Lung (tissue), 12 donors: ENCODE data around the gene PLA2G2C. TPM values are rescaled to one million over a fixed set of nuclear protein-coding genes. Genes with fewer than 3 reads are reported as not detected.
A peak's percentile ranks its signal among the peaks of the same experiment; 100 is the strongest.

Experiments
- ATAC-seq: fragments of 200-7000 bp; cut with Tn5 transposase; one replicate; pipeline ENCODE4 v1.9.1; 2020; ENCODE audit warnings: moderate number of reproducible peaks; ENCODE audit not compliant: insufficient read depth, low FRiP score
- DNase-seq, 3 donors: peaks; one replicate each; pipeline ENCODE4 v3.0.0-alpha.2; 2013 to 2017
- H3K27ac ChIP-seq, 2 donors: one replicate each; pipeline ENCODE4 v1.5.1; 2013; ENCODE audit warnings: mild to moderate bottlenecking in 2 of 2, moderate library complexity in 2 of 2, control low read depth in 1 of 2, inconsistent platforms in 1 of 2, low read depth in 1 of 2, low read length in 1 of 2
- H3K27me3 ChIP-seq, 3 donors: one replicate each; pipeline ENCODE4 v1.5.1; 2013; ENCODE audit warnings: low read length in 2 of 3; ENCODE audit not compliant: control insufficient read depth in 3 of 3, insufficient read depth in 3 of 3
- H3K36me3 ChIP-seq, 4 donors: one replicate each; pipeline ENCODE4 v1.5.1; 2013; ENCODE audit warnings: low read length in 4 of 4, mild to moderate bottlenecking in 1 of 4, moderate library complexity in 1 of 4; ENCODE audit not compliant: control insufficient read depth in 4 of 4, insufficient read depth in 4 of 4
- H3K4me1 ChIP-seq, 5 donors: one replicate each; pipeline ENCODE4 v1.5.1; 2013; ENCODE audit warnings: low read length in 5 of 5, mild to moderate bottlenecking in 2 of 5, moderate library complexity in 1 of 5; ENCODE audit not compliant: control insufficient read depth in 5 of 5, insufficient read depth in 5 of 5
- H3K4me3 ChIP-seq: one replicate; pipeline ENCODE4 v1.5.1; 2013; ENCODE audit warnings: mild to moderate bottlenecking, control low read depth, moderate library complexity
- H3K9ac ChIP-seq, 2 donors: one replicate each; pipeline ENCODE4 v1.5.1; 2013; ENCODE audit warnings: low read length in 2 of 2, control low read depth in 1 of 2; ENCODE audit not compliant: insufficient read depth in 1 of 2
- H3K9me3 ChIP-seq, 4 donors: one replicate each; pipeline ENCODE4 v1.5.1; 2013; ENCODE audit warnings: low read length in 3 of 4, mild to moderate bottlenecking in 1 of 4, moderate library complexity in 1 of 4; ENCODE audit not compliant: control insufficient read depth in 4 of 4, insufficient read depth in 3 of 4
- WGBS, 2 donors: extraction: QIAGEN DNeasy Blood & Tissue Kit; methylation state at CpG; one replicate each; pipeline ENCODE4 v1.1.7; 2013; 5-methylcytosine and 5-hydroxymethylcytosine counted together
- polyA plus RNA-seq, 2 donors: library from polyadenylated mRNA; stranded (reverse); fragments of 200-250 nt; gene quantifications; one replicate each; pipeline ENCODE4 v1.2.1, GENCODE V29; 2013
- total RNA-seq, 2 donors: library from RNA; depleted of rRNA in 1 of 2; stranded (reverse); fragments of >200 nt in 1 of 2; gene quantifications; one replicate each; pipeline ENCODE4 v1.2.1, GENCODE V29; 2014 to 2021
- TF ChIP-seq, protein P1 (sequence below): IDR thresholded peaks from 2 replicates; pipeline ENCODE4 v1.5.1; 2012; ENCODE audit warnings: mild to moderate bottlenecking; ENCODE audit errors: control extremely low read depth, extremely low read depth
- donor health status: control.
- donor health status: control.
- donor health status: Bipolar disorder and iron deficiency.
- donor health status: healthy.
- donor health status: DM: yes; HTN: yes; CAD: no.

Gene PLA2G2C
- total and polyA plus RNA-seq, 4 donors: 0.09 TPM; not detected in 3

DNA sequence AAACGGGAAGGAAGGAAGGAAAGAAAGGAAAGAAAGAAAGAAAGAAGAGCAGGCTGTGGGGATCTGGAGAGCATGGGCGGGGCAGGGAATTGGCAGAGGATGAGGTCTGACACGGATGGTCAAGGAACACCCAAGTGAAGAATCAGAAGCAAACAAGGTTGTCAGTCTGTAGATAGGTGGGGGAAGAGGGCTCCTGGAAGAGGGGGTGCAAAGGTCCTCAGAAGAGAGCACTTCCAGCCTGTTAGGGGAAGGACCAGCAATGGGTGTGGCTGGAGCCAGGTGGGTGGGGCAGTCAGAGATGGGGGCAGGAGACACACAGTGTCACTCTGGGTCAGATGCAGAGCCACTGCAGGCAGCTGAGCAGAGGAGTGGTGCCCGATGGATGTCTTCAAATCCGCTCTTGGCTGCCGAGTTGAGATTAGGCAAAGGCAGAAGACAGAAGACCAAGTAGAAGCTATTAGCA lies 11.0 kb upstream of the PLA2G2C start:
- TF ChIP-seq, protein P1, sequence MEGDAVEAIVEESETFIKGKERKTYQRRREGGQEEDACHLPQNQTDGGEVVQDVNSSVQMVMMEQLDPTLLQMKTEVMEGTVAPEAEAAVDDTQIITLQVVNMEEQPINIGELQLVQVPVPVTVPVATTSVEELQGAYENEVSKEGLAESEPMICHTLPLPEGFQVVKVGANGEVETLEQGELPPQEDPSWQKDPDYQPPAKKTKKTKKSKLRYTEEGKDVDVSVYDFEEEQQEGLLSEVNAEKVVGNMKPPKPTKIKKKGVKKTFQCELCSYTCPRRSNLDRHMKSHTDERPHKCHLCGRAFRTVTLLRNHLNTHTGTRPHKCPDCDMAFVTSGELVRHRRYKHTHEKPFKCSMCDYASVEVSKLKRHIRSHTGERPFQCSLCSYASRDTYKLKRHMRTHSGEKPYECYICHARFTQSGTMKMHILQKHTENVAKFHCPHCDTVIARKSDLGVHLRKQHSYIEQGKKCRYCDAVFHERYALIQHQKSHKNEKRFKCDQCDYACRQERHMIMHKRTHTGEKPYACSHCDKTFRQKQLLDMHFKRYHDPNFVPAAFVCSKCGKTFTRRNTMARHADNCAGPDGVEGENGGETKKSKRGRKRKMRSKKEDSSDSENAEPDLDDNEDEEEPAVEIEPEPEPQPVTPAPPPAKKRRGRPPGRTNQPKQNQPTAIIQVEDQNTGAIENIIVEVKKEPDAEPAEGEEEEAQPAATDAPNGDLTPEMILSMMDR: no peak
- 64 to 76% methylated on average over 5 to 6 of the region's 6 CpGs for WGBS, 2 donors
- no peak for DNase-seq

DNA sequence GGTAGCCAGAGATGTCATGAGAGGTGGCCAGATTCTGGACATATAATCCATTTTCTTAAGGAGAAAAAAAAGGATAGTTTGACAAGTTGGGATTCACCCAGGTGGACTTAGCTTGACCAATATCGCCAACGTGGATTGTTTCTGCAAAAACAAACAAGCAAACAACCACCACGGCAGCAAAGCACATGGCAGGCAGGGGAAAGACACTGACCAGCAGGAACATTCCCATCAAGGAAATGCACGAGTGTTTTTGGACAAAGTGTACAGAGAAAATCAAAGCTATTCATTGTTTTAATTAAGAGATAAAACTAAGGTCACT lies 9.1 kb upstream of the PLA2G2C start:
- Histone ChIP-seq H3K36me3 (no peaks in the 10 kb centered on the region), H3K27ac (no peak overlapping the region), H3K9me3 (no peaks in the 10 kb centered on the region), H3K4me1 (peaks cover 0 to 10% (median 0%) of the 10 kb centered on the region in 5 donors), H3K9ac (no peak overlapping the region), H3K27me3 (peaks cover 0 to 15% (median 0%) of the 10 kb centered on the region in 3 donors), H3K4me3 (no peak overlapping the region)
- WGBS, 2 donors: 66 to 81% methylated on average over 4 of the region's 4 CpGs
- TF ChIP-seq, protein P1: no peak
- ATAC-seq (no peak), DNase-seq (no peak)

More for the DNA sequence above, 11.0 kb upstream of the PLA2G2C start:
- H3K4me1 ChIP-seq: peaks cover 0 to 10% (median 0%) of the 10 kb centered on the region in 5 donors
- peaks cover 0 to 20% (median 0%) of the 10 kb centered on the region in 3 donors for H3K27me3 ChIP-seq
- no peak for ATAC-seq
- H3K9ac ChIP-seq: no peak overlapping the region
- no peaks in the 10 kb centered on the region for H3K36me3 ChIP-seq
- no peaks in the 10 kb centered on the region for H3K9me3 ChIP-seq
- H3K4me3 ChIP-seq: no peak overlapping the region
- H3K27ac ChIP-seq: no peak overlapping the region

DNA sequence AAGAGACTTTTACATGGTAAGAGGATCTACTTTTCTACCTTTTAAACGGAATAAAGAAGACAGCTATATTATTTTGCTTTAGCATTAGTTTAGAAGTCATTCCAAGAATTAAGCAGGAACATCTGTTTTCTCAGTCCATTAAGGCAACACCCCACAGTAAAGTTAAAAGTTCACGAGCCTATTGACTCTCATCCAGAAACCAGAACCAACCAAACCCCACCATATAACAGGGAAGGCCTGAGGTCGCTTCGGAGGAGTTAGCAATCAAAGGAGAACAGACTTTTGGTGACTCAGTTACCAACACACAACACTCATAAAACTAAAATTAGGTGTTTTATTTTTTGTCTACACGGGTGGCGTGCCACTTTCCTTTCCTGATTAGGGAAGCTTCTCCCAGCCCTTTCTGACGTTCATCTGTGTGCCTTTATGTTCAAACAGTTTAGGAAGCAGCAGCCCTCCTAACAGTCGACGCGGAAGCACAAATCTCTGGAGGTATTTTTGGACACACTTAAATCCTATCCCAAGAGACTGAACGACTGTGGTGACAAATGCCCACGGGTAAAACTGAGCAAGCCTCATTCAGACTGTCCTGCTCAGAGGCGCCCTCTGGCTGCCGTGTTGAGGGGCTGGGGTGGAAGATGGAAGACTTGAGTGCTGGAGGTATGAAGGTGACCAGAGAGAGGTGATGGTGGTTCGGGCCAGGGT lies 8.6 kb upstream of the PLA2G2C start:
- 33 to 44% methylated on average over 15 of the region's 15 CpGs for WGBS, 2 donors
- no peak overlapping the region for H3K9ac ChIP-seq
- no peak overlapping the region for H3K4me3 ChIP-seq
- ATAC-seq (no peak), DNase-seq (peak; percentile 66 to 69 (median 68))
- peaks cover 0 to 12% (median 0%) of the 10 kb centered on the region in 3 donors for H3K27me3 ChIP-seq
- no peaks in the 10 kb centered on the region for H3K9me3 ChIP-seq
- H3K4me1 ChIP-seq: peaks cover 0 to 10% (median 0%) of the 10 kb centered on the region in 5 donors
- TF ChIP-seq, protein P1: peak; percentile 82
- no peaks in the 10 kb centered on the region for H3K36me3 ChIP-seq
- no peak overlapping the region for H3K27ac ChIP-seq
